Stimulated activated naive B cell treated with anti-CD40 and anti-IgM and Interleukin-4, amounts not matched to agents 10 μg/mL and 1 μg/mL and 100 μg/mL, for 72 hours (primary cell): ENCODE measurements around the gene BORA.
A peak's percentile ranks its signal among the peaks of the same experiment; 100 is the strongest.
"Not testable (repeated sequence)": the region's sequence is repeated elsewhere in the genome, so short reads cannot be mapped to it uniquely, and the experiment has no call there.

Experiments
- ATAC-seq, 2 donors: fragments of 150-1000 bp; cut with Tn5 transposase; replicated peaks; 2 replicates each; pipeline ENCODE4 v1.10.0; 2021; ENCODE audit warnings: moderate library complexity in 1 of 2
- DNase-seq: peaks from one replicate; pipeline ENCODE4 v3.0.0; 2021
- H3K27ac Mint-ChIP-seq: one replicate; pipeline ENCODE4 v1.8.0; 2022; ENCODE audit warnings: mild to moderate bottlenecking, mixed read lengths
- H3K27me3 Mint-ChIP-seq, 2 donors: one replicate each; pipeline ENCODE4 v1.8.0; 2022; ENCODE audit warnings: mixed read lengths in 2 of 2
- H3K36me3 Mint-ChIP-seq, 2 donors: one replicate each; pipeline ENCODE4 v1.8.0; 2022; ENCODE audit warnings: mixed read lengths in 2 of 2, mild to moderate bottlenecking in 1 of 2
- H3K4me1 Mint-ChIP-seq, 2 donors: one replicate each; pipeline ENCODE4 v1.8.0; 2022; ENCODE audit warnings: mixed read lengths in 2 of 2, mild to moderate bottlenecking in 1 of 2
- H3K4me3 Mint-ChIP-seq, 2 donors: one replicate each; pipeline ENCODE4 v1.8.0; 2022; ENCODE audit warnings: mild to moderate bottlenecking in 2 of 2, mixed read lengths in 2 of 2, moderate library complexity in 1 of 2
- H3K9me3 Mint-ChIP-seq, 2 donors: one replicate each; pipeline ENCODE4 v1.8.0; 2022; ENCODE audit warnings: mixed read lengths in 2 of 2, mild to moderate bottlenecking in 1 of 2

Gene BORA

DNA sequence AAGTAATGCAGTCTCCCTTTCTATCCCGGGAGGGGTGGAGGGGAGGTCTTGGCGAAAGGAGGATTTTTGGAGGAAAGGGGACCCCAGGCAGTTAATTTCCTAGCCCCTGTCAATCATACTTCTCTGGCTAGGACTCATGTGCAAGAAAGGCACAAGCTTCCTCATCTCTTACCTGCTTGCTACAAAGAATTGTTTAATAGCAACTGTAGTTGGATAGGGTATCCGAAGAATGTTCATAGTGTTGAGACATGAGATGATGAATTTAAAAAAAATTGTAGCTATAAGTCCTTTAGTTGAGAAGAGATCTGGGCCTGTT is 525 bp downstream of the BORA start:
- no peak for ATAC-seq
- Mint-ChIP-seq H3K27me3 (no peaks in the 10 kb centered on the region), H3K27ac (peak overlapping the region; percentile 93), H3K9me3 (no peaks in the 10 kb centered on the region), H3K36me3 (peaks cover 16 to 20% of the 10 kb centered on the region in 2 donors), H3K4me1 (peaks cover 8 to 26% of the 10 kb centered on the region in 2 donors), H3K4me3 (peak overlapping the region; percentile 96 to 97)
- no peak for DNase-seq

GRCh38 chr13:72737033-72737432 is 9.3 kb downstream of the BORA start:
- no peak overlapping the region for H3K4me3 Mint-ChIP-seq
- ATAC-seq (no peak), DNase-seq (no peak)
- H3K9me3 Mint-ChIP-seq = no peaks in the 10 kb centered on the region
- H3K36me3 Mint-ChIP-seq = peaks cover 29 to 35% of the 10 kb centered on the region in 2 donors
- peaks cover 4 to 8% of the 10 kb centered on the region in 2 donors for H3K4me1 Mint-ChIP-seq
- no peaks in the 10 kb centered on the region for H3K27me3 Mint-ChIP-seq
- H3K27ac Mint-ChIP-seq = no peak overlapping the region

DNA sequence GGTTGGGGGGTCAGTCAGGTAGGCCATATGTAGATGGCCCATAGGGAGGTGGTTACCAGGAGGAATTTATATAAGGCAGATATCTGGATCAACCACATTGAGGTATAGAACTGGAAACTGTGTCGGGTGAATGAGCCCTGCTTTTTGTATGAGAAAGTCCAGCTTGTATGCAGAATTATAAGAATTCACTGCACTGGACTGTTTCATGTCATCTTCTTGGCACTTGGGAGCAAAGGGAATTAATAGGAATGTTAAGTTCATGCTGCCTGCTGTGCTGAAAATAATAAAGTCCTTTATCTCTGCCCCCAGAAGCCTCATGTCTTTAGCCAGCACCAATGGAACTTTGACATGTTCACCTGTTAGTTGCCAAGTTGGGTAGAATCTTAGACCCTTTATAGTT is 12.3 kb downstream of the BORA start:
- no peak overlapping the region for H3K4me3 Mint-ChIP-seq
- H3K27me3 Mint-ChIP-seq = no peaks in the 10 kb centered on the region
- H3K4me1 Mint-ChIP-seq = peaks cover 4 to 8% of the 10 kb centered on the region in 2 donors
- H3K9me3 Mint-ChIP-seq = no peaks in the 10 kb centered on the region
- DNase-seq = no peak
- ATAC-seq = no peak
- no peak overlapping the region for H3K27ac Mint-ChIP-seq
- H3K36me3 Mint-ChIP-seq = peaks cover 25 to 37% of the 10 kb centered on the region in 2 donors

DNA sequence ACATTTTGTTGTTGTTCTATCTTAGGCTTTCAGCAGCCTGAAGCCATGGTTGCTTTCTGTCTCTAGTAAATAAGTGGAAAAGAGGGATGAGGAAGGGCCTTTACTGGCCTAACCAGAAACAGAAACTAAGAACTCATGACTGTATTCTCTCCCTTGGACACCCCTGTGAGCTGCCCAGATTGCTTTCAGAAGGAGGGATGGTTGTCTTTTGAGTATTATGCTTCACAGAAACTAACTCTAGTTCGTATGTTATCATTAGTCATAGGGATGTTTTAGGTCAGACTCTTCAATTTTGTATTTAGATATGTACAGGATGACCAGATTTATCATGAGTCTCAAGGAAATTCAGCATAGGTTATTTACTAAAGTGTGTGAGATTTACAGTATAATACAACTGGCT is 17.5 kb downstream of the BORA start:
- no peak for ATAC-seq
- Mint-ChIP-seq H3K4me3 (no peak overlapping the region), H3K9me3 (no peaks in the 10 kb centered on the region), H3K36me3 (peaks cover 31 to 49% of the 10 kb centered on the region in 2 donors), H3K4me1 (peaks cover 3 to 8% of the 10 kb centered on the region in 2 donors), H3K27ac (no peak overlapping the region), H3K27me3 (no peaks in the 10 kb centered on the region)
- no peak for DNase-seq

DNA sequence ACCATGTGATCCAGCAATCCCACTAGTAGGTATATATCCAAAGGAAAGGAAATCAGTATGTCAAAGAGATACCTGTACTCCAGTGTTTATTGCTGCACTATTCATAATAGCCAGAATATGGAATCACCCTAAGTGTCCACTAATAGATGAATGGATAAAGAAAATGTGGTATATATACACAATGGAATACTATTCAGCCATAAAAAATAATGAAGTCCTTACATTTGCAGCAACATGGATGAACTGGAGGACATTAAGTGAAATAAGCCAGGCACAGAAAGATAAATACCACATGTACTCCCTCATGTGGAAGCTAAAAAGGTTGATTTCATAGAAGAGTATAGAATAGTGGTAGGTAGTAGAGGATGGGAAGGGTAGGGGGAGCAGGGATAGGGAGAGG is 23.5 kb downstream of the BORA start:
- no peak for ATAC-seq
- no peak overlapping the region for H3K4me3 Mint-ChIP-seq
- H3K4me1 Mint-ChIP-seq = peaks cover 0 to 3% of the 10 kb centered on the region in 2 donors
- no peaks in the 10 kb centered on the region for H3K27me3 Mint-ChIP-seq
- no peak overlapping the region for H3K27ac Mint-ChIP-seq
- H3K9me3 Mint-ChIP-seq = peaks cover 0 to 3% of the 10 kb centered on the region in 2 donors
- H3K36me3 Mint-ChIP-seq = peaks cover 42 to 63% of the 10 kb centered on the region in 2 donors
- DNase-seq = no peak

GRCh38 chr13:72754111-72754510 is 26.4 kb downstream of the BORA start:
- peaks cover 34 to 48% of the 10 kb centered on the region in 2 donors for H3K36me3 Mint-ChIP-seq
- H3K9me3 Mint-ChIP-seq = peaks cover 0 to 3% of the 10 kb centered on the region in 2 donors
- H3K27me3 Mint-ChIP-seq = no peaks in the 10 kb centered on the region
- H3K4me3 Mint-ChIP-seq = no peak overlapping the region
- peaks cover 0 to 3% of the 10 kb centered on the region in 2 donors for H3K4me1 Mint-ChIP-seq
- ATAC-seq (no peak), DNase-seq (no peak)
- H3K27ac Mint-ChIP-seq = no peak overlapping the region

- Mint-ChIP-seq H3K27ac (no peak overlapping the region), H3K4me3 (no peak overlapping the region), H3K27me3 (no peaks in the 10 kb centered on the region), H3K9me3 (no peaks in the 10 kb centered on the region), H3K4me1 (no peaks in the 10 kb centered on the region), H3K36me3 (peaks cover 21 to 32% of the 10 kb centered on the region in 2 donors)
- ATAC-seq = no peak
- DNase-seq = no peak
These were observed 30.2 kb downstream of the BORA start for GRCh38 chr13:72757792-72758535.

- no peak for DNase-seq
- peaks cover 21 to 32% of the 10 kb centered on the region in 2 donors for H3K36me3 Mint-ChIP-seq
- no peaks in the 10 kb centered on the region for H3K27me3 Mint-ChIP-seq
- ATAC-seq = no peak
- no peak overlapping the region for H3K27ac Mint-ChIP-seq
- no peaks in the 10 kb centered on the region for H3K4me1 Mint-ChIP-seq
- H3K4me3 Mint-ChIP-seq = no peak overlapping the region
- no peaks in the 10 kb centered on the region for H3K9me3 Mint-ChIP-seq
These were observed 32.5 kb downstream of the BORA start for GRCh38 chr13:72760189-72760588.

DNA sequence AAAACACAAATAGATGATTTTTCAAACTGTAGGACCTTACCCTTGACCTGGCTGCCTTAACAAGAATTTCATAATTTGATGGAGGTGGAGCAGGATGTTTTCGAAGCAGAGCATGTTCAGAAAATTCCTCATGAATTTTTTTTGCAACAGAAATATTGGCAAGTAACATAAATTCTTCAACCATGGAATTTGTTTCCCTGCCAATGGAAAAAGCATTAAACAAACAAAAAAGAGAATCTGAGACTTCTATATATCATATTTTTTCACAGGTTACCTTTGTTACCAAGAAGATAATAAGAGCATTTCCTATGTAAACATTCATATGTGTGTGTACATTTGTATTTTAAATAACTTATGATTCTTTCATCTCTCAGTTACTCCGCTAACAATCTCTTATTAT is 35.7 kb downstream of the BORA start:
- Mint-ChIP-seq H3K36me3 (peaks cover 22 to 42% of the 10 kb centered on the region in 2 donors), H3K4me3 (no peak overlapping the region), H3K27me3 (no peaks in the 10 kb centered on the region), H3K27ac (no peak overlapping the region), H3K9me3 (no peaks in the 10 kb centered on the region), H3K4me1 (no peaks in the 10 kb centered on the region)
- DNase-seq (no peak), ATAC-seq (no peak)

DNA sequence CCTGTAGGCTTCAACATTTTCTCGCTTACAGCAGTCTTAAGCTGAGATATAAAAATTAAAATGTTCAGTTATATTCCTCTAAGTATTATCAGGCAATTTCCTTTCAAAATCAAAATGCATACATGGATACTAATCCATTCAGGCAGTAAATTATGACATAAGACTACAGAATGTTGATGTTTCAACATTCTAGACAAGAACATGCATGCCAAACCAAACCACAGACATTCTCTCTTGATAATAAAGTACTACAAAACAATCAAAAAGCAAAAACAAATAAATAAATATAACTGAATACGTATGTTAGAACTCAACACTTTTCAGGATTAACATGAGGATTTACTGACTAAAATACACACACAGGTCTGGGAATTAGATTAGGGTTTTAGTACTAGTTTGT is 46.3 kb downstream of the BORA start:
- Mint-ChIP-seq H3K36me3 (peaks cover 32 to 37% of the 10 kb centered on the region in 2 donors), H3K4me1 (peaks cover 4 to 17% of the 10 kb centered on the region in 2 donors), H3K27me3 (no peaks in the 10 kb centered on the region), H3K27ac (no peak overlapping the region), H3K9me3 (no peaks in the 10 kb centered on the region), H3K4me3 (no peak overlapping the region)
- ATAC-seq (no peak), DNase-seq (no peak)

- Mint-ChIP-seq H3K36me3 (peaks cover 28 to 46% of the 10 kb centered on the region in 2 donors), H3K4me1 (peaks cover 18 to 56% of the 10 kb centered on the region in 2 donors), H3K27me3 (no peaks in the 10 kb centered on the region), H3K4me3 (peak within 1 kb of the TSS; percentile 99 to 100), H3K9me3 (no peaks in the 10 kb centered on the region), H3K27ac (peak within 1 kb of the TSS; percentile 99)
- DNase-seq (peak; percentile 99), ATAC-seq (peak; percentile 97 to 98)
These were observed 54.0 kb downstream of the BORA start, which contains the start of the genes DIS3 and PIBF1 for GRCh38 chr13:72781451-72782439. TSS of gene DIS3 (minus strand) at chr13:72781900. CDS start at chr13:72781832, 68 bp downstream. TSS of gene PIBF1 (plus strand) at chr13:72782133. CDS start at chr13:72783470, 1,337 bp downstream.

DNA sequence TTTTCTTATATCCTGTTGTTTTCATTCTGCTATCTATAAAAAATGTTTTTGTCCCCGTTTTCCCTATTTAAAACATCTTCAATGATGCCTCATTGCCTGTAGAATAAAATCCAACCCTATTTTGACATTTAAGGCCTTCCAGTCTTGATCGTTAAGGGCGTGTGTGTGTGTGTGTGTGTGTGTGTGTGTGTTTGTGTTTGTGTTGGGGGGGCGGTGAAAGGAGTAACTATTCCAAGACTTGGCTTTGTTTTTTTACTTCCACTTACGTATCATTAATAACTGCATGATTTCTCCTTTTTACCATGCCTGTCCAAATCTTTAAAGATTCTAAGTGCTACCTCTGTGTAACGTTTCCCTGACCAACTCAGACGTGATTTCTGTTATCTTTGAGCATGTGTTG is 55.0 kb downstream of the BORA start:
- peaks cover 23 to 41% of the 10 kb centered on the region in 2 donors for H3K36me3 Mint-ChIP-seq
- H3K4me1 Mint-ChIP-seq = peaks cover 18 to 48% of the 10 kb centered on the region in 2 donors
- DNase-seq (no peak), ATAC-seq (no peak)
- H3K9me3 Mint-ChIP-seq = no peaks in the 10 kb centered on the region
- peak overlapping the region; percentile 99 to 100 for H3K4me3 Mint-ChIP-seq
- H3K27me3 Mint-ChIP-seq = no peaks in the 10 kb centered on the region
- H3K27ac Mint-ChIP-seq = peak overlapping the region; percentile 91

GRCh38 chr13:72784679-72785078 is 57.0 kb downstream of the BORA start:
- DNase-seq, H3K9me3 Mint-ChIP-seq, H3K27ac Mint-ChIP-seq, ATAC-seq, H3K4me3 Mint-ChIP-seq, H3K27me3 Mint-ChIP-seq: not testable (repeated sequence)
- Mint-ChIP-seq H3K4me1 (peaks cover 16 to 36% of the 10 kb centered on the region in 2 donors), H3K36me3 (peaks cover 19 to 32% of the 10 kb centered on the region in 2 donors)

- DNase-seq = no peak
- ATAC-seq = no peak
- Mint-ChIP-seq H3K4me3 (no peak overlapping the region), H3K9me3 (peaks cover 2 to 5% of the 10 kb centered on the region in 2 donors), H3K4me1 (peaks cover 9 to 19% of the 10 kb centered on the region in 2 donors), H3K27me3 (no peaks in the 10 kb centered on the region), H3K36me3 (peaks cover 22 to 38% of the 10 kb centered on the region in 2 donors), H3K27ac (no peak overlapping the region)
These were observed 61.1 kb downstream of the BORA start for GRCh38 chr13:72788831-72789230.
